ENCODE results near the gene NEO1. TPM values are rescaled to one million over a fixed set of nuclear protein-coding genes. Genes with fewer than 3 reads are reported as not detected.

Gene NEO1
- total RNA-seq, 1 experiment from 2014 or later: 41.8 TPM

GRCh38 chr15:73231661-73232419 lies 179.6 kb downstream of the NEO1 start:
- Histone ChIP-seq H3K23ac (ENCODE audit: insufficient read length, low read depth, low read length) (no peak overlapping the region), H3K18ac (ENCODE audit: insufficient read length, low read depth, low read length) (no peak overlapping the region), H3T11ph (ENCODE audit: low read length) (no peak overlapping the region), H2BK20ac (ENCODE audit: low read depth, low read length, poor library complexity, severe bottlenecking) (no peak overlapping the region), H3K14ac (ENCODE audit: insufficient read depth, low read length) (no peak overlapping the region), H3K79me2 (ENCODE audit: insufficient read depth, low read length) (no peaks in the 10 kb centered on the region), H3K9ac (ENCODE audit: extremely low read depth, insufficient read length, low read length) (no peak overlapping the region), H3K23me2 (ENCODE audit: insufficient read length, low read depth, low read length, poor library complexity, severe bottlenecking) (no peaks in the 10 kb centered on the region), H3K56ac (ENCODE audit: insufficient read length, low read depth, low read length) (no peak overlapping the region), H4K5ac (ENCODE audit: insufficient read length, low read depth, low read length) (no peak overlapping the region), H2BK120ac (ENCODE audit: low read depth, low read length, poor library complexity, severe bottlenecking) (no peak overlapping the region), H3K4ac (ENCODE audit: low read depth, low read length) (no peak overlapping the region), H3K4me2 (ENCODE audit: insufficient read depth, insufficient read length, low read length) (no peak overlapping the region), H3K4me1 (ENCODE audit: insufficient read depth, low read length) (no peaks in the 10 kb centered on the region; the same call in 1 of the 2 replicates), H4K8ac (replicated peaks; ENCODE audit: insufficient read length, low read depth, low read length) (no peak overlapping the region), H3K79me1 (ENCODE audit: insufficient read depth, low read depth, low read length, poor library complexity, severe bottlenecking) (no peaks in the 10 kb centered on the region), H4K91ac (ENCODE audit: insufficient read length, low read depth, low read length) (no peak overlapping the region), H2AFZ (ENCODE audit: low read length) (no peak overlapping the region), H3K27me3 (ENCODE audit: insufficient read depth, low read length) (no peaks in the 10 kb centered on the region), H2BK15ac (ENCODE audit: low read depth, low read length) (no peak overlapping the region), H3K27ac (ENCODE audit: insufficient read length, low read depth, low read length) (no peak overlapping the region), H3K9me3 (ENCODE audit: control insufficient read depth, low read depth, low read length) (no peaks in the 10 kb centered on the region), H2AK5ac (ENCODE audit: insufficient read length, low read length) (no peak overlapping the region), H2BK5ac (ENCODE audit: insufficient read length, low read length) (no peak overlapping the region), H4K20me1 (ENCODE audit: control insufficient read depth, insufficient read depth, insufficient read length) (no peaks in the 10 kb centered on the region), H2BK12ac (ENCODE audit: insufficient read length, low read depth, low read length) (no peak overlapping the region)
- no peak for TF ChIP-seq CTCF (conservative IDR thresholded peaks at IDR 0.05)
- WGBS (ENCODE audit: extremely low coverage, insufficient read length, low lambda C conversion rate): no CpG with 5 or more reads among the region's 2 CpGs
- H3K27ac Mint-ChIP-seq: peak overlapping the region in 2 of 3 experiments; percentile 4 to 91; a peak in 3 of 7 replicates
- peaks cover 0 to 17% (median 3%) of the 10 kb centered on the region in 3 experiments; a peak in 5 of 7 replicates for H3K36me3 Mint-ChIP-seq (ENCODE audit: insufficient read depth in 1 of 3, low read depth in 3 of 3)
- no peak overlapping the region for H3K4me3 Mint-ChIP-seq
- peaks cover 4% of the 10 kb centered on the region in 2 experiments; a peak in 2 of 5 replicates for H3K9me3 Mint-ChIP-seq
- DNase-seq: no peak
- H3K27me3 Mint-ChIP-seq (ENCODE audit: low read depth): no peaks in the 10 kb centered on the region
- peaks cover 9 to 10% of the 10 kb centered on the region in 2 experiments; a peak in 2 of 4 replicates for H3K4me1 Mint-ChIP-seq

Data from H9 (cell line).